Measurements from ENCODE around the gene HORMAD2.

DNA sequence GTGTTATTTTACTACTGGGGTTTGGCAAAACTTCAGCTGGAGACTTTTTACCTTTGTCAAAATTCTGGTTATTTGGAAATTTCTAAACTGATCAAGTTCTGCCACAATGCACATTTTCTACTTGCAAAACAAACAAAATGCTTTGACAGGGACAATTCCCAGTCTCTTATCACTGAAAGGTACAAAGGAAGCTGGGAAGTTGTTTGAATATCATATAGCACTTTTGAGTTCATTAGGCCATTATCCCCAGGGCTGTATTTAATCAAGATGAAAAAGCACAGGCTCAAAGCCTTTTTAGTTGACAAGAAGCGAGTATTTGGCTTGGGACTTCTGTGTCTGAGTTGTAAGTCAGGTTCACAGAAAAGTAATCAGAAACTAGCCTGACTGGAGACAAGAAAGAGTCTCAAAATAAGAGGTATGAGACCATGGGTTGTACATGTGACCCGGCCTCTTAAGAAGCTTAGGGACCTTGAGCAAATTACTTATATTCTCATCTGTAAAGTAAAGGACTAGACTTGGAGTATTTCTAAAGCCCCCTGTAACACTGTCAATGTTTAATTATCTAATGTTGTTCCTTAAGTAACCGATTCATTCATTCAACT is 2.9 kb upstream of the HORMAD2 start:
- TF ChIP-seq, protein P1, sequence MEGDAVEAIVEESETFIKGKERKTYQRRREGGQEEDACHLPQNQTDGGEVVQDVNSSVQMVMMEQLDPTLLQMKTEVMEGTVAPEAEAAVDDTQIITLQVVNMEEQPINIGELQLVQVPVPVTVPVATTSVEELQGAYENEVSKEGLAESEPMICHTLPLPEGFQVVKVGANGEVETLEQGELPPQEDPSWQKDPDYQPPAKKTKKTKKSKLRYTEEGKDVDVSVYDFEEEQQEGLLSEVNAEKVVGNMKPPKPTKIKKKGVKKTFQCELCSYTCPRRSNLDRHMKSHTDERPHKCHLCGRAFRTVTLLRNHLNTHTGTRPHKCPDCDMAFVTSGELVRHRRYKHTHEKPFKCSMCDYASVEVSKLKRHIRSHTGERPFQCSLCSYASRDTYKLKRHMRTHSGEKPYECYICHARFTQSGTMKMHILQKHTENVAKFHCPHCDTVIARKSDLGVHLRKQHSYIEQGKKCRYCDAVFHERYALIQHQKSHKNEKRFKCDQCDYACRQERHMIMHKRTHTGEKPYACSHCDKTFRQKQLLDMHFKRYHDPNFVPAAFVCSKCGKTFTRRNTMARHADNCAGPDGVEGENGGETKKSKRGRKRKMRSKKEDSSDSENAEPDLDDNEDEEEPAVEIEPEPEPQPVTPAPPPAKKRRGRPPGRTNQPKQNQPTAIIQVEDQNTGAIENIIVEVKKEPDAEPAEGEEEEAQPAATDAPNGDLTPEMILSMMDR (conservative IDR thresholded peaks at IDR 0.05; ENCODE audit: low read length) = no peak
- no peak for TF ChIP-seq EZH2phosphoT487 (IDR thresholded peaks at IDR 0.05; ENCODE audit: borderline replicate concordance)
